AG10803 (cell line): ENCODE data around the gene RCBTB2.

Experiments
- DNase-seq: peaks from one replicate; pipeline ENCODE4 v3.0.0; 2010; ENCODE audit warnings: low read depth
- H3K4me3 ChIP-seq: 2 replicates; pipeline ENCODE4 v1.5.1; 2011; ENCODE audit warnings: mild to moderate bottlenecking, low read length, control low read depth
- CTCF ChIP-seq: conservative IDR thresholded peaks from 2 replicates; pipeline ENCODE4 v1.5.1; 2011; ENCODE audit warnings: mild to moderate bottlenecking, low read length, control low read depth, inconsistent platforms

RCBTB2 gene

GRCh38 chr13:48492470-48493065, 40.3 kb downstream of the RCBTB2 start:
- TF ChIP-seq CTCF: no peak
- DNase-seq: peak; percentile 78
- H3K4me3 ChIP-seq: peak overlapping the region; percentile 49

GRCh38 chr13:48492096-48492440, 40.8 kb downstream of the RCBTB2 start:
- peak overlapping the region; percentile 49 for H3K4me3 ChIP-seq
- no peak for TF ChIP-seq CTCF
- DNase-seq: no peak

DNA sequence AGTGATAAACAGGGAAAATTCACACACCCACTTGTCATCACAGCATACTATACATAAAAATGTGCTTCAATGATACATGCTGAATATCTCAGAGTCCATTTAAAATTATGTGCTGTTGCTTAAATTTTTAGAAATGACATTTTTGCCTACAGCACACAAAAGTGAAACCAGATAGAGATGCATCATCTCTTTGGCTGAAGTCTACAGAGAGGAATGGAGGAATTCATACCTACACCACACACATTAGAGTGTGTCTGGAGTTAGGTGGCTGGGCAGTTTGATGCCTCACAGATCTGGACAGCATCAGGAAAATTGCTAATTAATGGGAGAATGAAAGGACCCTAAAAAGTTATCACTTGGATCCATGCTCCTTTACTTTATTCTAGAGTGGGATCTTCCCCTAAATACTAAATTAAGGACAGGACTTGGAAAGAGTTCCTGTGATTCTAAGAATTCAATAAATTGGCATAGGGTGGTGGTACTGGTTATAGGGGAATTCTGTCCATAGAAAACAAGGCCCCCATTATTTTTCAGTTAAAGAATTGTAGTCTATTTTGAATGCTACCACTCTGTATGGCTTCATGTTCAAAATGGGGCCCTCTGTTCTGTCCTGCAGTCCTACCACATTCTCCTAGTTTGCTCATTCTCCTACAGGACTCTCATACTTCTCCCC, 41.3 kb downstream of the RCBTB2 start:
- DNase-seq: peak; percentile 38
- no peak overlapping the region for H3K4me3 ChIP-seq
- no peak for TF ChIP-seq CTCF

DNA sequence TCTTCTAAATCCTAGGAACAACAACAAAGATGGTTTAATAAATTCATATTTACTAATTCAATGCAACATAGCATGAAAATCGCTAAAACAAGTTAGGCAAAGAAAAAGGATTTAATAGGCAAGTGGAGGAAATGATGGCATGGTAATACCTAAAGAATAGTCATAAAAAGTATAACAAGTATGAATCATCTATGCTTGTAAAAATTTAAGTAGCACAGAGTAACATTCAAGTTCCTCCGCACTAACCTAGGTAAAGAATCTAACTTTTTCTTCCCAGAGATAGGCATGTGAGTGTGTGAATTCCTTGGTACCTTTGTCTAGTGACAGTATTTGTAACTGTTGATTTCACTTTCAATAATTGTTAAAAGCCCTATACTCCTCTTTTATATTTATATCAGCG, 42.6 kb downstream of the RCBTB2 start:
- no peak for DNase-seq
- no peak for TF ChIP-seq CTCF
- no peak overlapping the region for H3K4me3 ChIP-seq

GRCh38 chr13:48489666-48490065, 43.2 kb downstream of the RCBTB2 start:
- H3K4me3 ChIP-seq: no peak overlapping the region
- TF ChIP-seq CTCF: no peak

GRCh38 chr13:48488995-48489394, 43.9 kb downstream of the RCBTB2 start:
- TF ChIP-seq CTCF: no peak
- DNase-seq: no peak
- H3K4me3 ChIP-seq: no peak overlapping the region

More at GRCh38 chr13:48489666-48490065, 43.2 kb downstream of the RCBTB2 start:
- DNase-seq: no peak

- no peak for DNase-seq
- no peak for TF ChIP-seq CTCF
- H3K4me3 ChIP-seq: no peak overlapping the region
Observed at GRCh38 chr13:48487968-48488367, 44.9 kb downstream of the RCBTB2 start.
